ENCODE data around the gene WASF2. TPM values are rescaled to one million over a fixed set of nuclear protein-coding genes. Genes with fewer than 3 reads are reported as not detected.

Gene WASF2, protein sequence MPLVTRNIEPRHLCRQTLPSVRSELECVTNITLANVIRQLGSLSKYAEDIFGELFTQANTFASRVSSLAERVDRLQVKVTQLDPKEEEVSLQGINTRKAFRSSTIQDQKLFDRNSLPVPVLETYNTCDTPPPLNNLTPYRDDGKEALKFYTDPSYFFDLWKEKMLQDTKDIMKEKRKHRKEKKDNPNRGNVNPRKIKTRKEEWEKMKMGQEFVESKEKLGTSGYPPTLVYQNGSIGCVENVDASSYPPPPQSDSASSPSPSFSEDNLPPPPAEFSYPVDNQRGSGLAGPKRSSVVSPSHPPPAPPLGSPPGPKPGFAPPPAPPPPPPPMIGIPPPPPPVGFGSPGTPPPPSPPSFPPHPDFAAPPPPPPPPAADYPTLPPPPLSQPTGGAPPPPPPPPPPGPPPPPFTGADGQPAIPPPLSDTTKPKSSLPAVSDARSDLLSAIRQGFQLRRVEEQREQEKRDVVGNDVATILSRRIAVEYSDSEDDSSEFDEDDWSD
- total RNA-seq (2022; extraction: Qiagen RNA extraction; ENCODE audit: low read depth): 47.3 to 60.7 TPM (median 59.2 TPM) in 5 replicates

DNA sequence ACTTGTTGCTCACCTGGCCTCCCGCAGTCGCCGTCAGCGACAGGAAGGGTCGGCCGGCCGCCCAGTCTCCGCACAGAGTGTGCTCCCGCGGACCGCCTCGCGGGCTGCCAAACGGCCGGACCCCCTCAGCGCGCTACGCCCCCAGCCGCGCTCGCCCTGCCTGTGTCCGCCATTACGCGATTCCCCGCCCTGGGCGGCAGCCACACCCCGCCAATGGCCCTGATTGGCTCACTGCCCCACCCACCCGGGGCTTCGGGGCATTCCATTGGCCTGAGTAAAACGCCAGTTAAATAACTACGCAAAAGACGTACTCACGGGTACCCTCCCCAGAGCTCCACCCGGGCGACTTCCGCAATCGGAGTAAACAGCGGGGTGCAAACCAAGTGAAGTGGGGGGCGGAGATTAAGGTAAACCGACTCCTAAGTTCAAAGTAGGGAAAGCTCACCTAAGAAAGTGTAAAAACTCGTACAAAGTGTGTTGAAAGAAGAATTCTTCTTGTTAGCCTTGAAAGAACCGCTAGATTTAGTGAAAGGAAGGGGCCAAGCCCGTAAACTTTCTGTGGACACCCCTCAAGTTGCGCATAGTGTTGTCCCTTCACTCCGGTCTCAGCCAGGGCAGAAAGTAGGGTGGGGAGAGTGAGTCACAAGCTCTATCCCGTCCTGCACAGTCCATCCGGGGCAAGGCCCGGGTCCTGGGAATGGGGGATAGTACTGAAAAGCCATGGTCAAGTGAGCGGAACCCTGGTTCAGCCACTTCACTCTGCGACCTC, at the start of gene WASF2:
Gene WASF2 (minus strand): TSS at position 195 of the 769 bp plus-strand sequence. CDS start 61,277 bp downstream, outside the sequence.

DNA sequence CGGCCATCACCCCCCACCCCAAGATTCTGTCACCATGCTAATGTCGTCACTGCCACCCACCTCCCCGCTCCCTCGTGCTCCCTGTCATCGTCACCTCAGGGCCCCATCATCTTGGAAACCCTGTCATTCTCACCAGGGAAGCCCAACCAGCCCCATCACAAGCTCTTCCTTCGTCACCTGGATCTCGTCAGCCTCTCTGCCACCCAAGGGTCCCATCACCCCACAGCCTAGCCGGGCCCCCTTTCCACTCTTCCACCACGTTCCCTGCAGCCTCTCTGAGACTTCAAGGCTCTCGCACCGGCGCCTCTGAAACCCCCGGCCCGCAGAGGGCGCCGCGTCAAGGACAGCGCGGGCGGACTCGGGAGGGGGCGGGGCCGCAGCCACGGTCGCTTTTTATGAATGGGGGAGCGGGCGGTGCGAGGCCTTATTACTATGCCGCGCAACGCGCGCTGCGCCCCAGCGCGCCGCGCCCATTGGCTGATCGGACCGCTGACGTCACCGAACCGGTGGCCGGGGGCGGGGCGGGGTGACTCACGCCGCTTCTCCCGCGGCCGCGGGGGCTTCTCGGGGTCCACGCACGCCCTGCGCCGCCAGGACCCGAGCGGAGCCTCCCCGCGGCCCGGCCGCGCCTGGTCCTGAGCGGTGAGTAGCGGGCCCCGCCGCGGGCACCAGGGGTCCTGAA, 97.7 kb downstream of the WASF2 start, which contains the start of gene GPR3:
Gene GPR3 (plus strand): TSS at position 527 of the 682 bp plus-strand sequence. CDS start 1,177 bp downstream, outside the sequence.

DNA sequence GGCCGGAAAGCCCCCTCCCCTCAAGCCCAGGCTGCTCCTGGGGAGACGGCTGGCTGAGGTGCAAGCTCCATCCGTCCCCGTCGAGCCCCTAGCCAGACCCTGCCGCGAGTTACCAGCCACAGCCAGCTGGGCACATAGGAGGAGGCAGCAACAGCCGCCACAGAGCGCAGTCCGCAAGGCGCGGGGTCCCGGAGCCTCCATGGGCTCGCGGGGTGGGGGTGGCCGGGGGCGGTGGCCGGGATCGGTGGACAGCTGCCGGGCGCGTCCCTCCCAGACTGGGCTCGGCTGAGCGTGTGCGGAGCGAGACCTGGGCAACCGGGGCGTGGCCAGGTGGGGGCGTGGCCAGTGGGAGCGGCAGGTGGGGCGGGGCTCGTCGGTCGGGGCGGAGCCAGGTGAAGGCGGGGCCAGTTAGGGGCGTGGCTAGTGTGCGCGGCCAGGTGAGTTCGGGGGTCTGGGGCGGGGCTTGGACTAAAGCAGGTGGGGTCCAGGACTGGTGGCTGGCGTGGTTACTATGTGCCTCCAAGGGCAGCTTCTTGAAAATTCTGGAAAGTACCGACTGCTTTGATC, 106.8 kb downstream of the WASF2 start, which contains the start of gene CD164L2:
Gene CD164L2 (minus strand): TSS at position 295 of the 567 bp plus-strand sequence. CDS start 94 bp downstream, at position 201.

DNA sequence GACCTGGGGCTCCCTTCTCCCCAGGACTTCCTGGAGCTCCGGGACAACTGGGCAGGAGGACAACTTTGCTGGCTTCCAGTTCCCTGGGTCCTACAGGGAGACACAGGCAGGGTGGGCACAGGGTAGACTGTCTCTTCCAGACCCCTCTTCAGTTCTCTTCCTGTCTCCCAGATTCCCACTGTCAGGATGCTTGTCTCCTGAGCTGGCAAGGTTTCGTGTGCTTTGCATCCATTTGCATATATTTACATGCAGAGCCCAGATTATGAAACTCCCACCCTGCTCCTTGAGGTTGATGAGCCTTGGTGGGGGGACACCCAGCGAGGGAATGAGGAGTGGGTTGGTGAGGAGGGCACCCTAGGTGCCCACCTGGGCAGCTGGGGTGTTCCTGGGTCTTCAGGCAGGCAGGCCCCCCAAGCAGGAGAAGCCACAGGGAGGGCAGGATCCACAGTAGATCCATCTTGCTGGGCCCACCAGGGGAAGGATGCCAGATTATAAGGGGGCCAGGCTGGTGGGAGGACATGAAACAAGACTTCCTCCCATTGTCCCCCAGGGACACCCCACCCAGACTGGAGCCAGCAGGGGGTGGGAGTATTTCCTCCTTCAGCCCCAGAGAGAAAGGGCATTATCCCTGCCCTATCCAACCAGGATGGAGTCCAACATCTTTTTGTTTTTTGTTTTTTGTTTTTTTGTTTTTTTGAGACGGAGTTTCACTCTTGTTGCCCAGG, 115.4 kb downstream of the WASF2 start, which contains the start of gene FCN3:
Gene FCN3 (minus strand): TSS at position 463 of the 725 bp plus-strand sequence. CDS start 6 bp downstream, at position 457.

DNA sequence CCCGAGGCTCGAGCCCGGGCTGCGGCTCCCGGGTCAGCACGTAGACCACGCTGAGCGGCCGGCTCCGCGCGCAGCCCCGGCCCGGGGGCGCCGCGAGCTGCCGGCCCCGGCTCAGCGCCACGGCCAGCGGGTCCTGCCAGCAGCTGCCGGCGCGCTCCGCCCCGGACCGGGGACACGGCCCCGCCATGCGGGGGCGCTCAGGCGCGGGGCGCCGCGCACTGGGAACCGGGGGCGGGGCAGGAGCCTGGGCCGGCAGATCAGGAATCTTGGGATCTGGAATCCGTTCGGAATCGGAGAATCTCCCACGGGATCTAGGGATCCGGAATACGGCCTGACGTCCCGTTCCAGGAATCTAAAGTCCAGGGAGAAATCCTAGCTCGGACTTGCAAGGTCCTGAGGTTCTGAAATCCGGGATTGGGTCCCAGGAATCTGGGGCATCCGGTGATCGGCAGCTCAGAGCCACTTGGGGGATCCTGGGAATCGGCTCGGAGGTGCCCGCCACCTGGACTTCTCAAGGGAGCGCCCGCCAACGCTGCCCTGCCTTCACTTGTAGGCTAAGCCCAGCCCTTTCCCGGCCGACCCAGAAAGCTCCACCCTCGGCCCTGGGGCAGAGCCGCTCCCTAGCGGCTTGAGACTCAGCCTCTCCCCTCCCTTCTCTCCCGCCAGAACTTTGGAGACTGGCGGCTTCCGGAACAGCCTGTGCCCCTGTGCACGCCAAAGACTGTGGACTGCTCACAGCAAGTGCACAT, 123.4 kb downstream of the WASF2 start, which contains the start of gene MAP3K6:
Gene MAP3K6 (minus strand): TSS at position 551 of the 749 bp plus-strand sequence. CDS start 364 bp downstream, at position 187.

Other genes with a start within 250 kb of the WASF2 start
- gene TMEM222, start 168.0 kb downstream of the WASF2 start, total RNA-seq (2022; extraction: Qiagen RNA extraction; ENCODE audit: low read depth): 42.1 to 49.6 TPM (median 48.6 TPM) in 5 replicates
- gene SYTL1, start 148.1 kb downstream of the WASF2 start, total RNA-seq (2022; extraction: Qiagen RNA extraction; ENCODE audit: low read depth): 0.25 to 1.0 TPM (median 0.54 TPM) in 5 replicates
- gene MAP3K6, start 123.2 kb downstream of the WASF2 start, total RNA-seq (2022; extraction: Qiagen RNA extraction; ENCODE audit: low read depth): 14.5 to 18.8 TPM (median 17.6 TPM) in 5 replicates
- gene FCN3, start 115.3 kb downstream of the WASF2 start, total RNA-seq (2022; extraction: Qiagen RNA extraction; ENCODE audit: low read depth): not detected in 5 replicates
- gene CD164L2, start 106.8 kb downstream of the WASF2 start, total RNA-seq (2022; extraction: Qiagen RNA extraction; ENCODE audit: low read depth): not detected in 5 replicates
- gene GPR3, start 97.5 kb downstream of the WASF2 start, total RNA-seq (2022; extraction: Qiagen RNA extraction; ENCODE audit: low read depth): 0.85 to 2.1 TPM (median 1.9 TPM) in 5 replicates
- gene AHDC1, start 114.0 kb upstream of the WASF2 start, total RNA-seq (2022; extraction: Qiagen RNA extraction; ENCODE audit: low read depth): 22.4 to 30.6 TPM (median 27.6 TPM) in 5 replicates
- gene FGR, start 145.0 kb upstream of the WASF2 start, total RNA-seq (2022; extraction: Qiagen RNA extraction; ENCODE audit: low read depth): 0.05 TPM in 1 of 5 replicates, not detected in the others
- gene IFI6, start 182.0 kb upstream of the WASF2 start, total RNA-seq (2022; extraction: Qiagen RNA extraction; ENCODE audit: low read depth): 9.7 to 13.1 TPM (median 12.6 TPM) in 5 replicates
- 4.0 to 6.3 TPM (median 5.7 TPM) in 5 replicates for gene FAM76A, start 235.8 kb upstream of the WASF2 start, total RNA-seq (2022; extraction: Qiagen RNA extraction; ENCODE audit: low read depth)

Measured in A549 treated with GW870086 at 1 μM for 4 hours (cell line).